Measurements from ENCODE around the gene P2RY10.
"Not testable (repeated sequence)": the region's sequence is repeated elsewhere in the genome, so short reads cannot be mapped to it uniquely, and the experiment has no call there.

Gene P2RY10

GRCh38 chrX:78945186-78945912 lies at the start of gene P2RY10:
TSS of gene P2RY10 (plus strand) at chrX:78945391. CDS start at chrX:78960521, 15,130 bp downstream.
- peak; percentile 93 for DNase-seq
- in situ Hi-C loops (cut with MboI; ENCODE audit: low pct_unique_long_range_greater_than_20kb, low sequenced_read_pairs): no loop called here

- no peak for DNase-seq
- in situ Hi-C loops (cut with MboI; ENCODE audit: low pct_unique_long_range_greater_than_20kb, low sequenced_read_pairs): no loop called here
Measured at GRCh38 chrX:78922754-78923153, 22.4 kb upstream of the P2RY10 start.

GRCh38 chrX:78923198-78924015 lies 21.8 kb upstream of the P2RY10 start:
- in situ Hi-C loops (cut with MboI; ENCODE audit: low pct_unique_long_range_greater_than_20kb, low sequenced_read_pairs): no loop called here
- no peak for DNase-seq

- in situ Hi-C loops (cut with MboI; ENCODE audit: low pct_unique_long_range_greater_than_20kb, low sequenced_read_pairs): no loop called here
- peak; percentile 46 for DNase-seq
Measured at GRCh38 chrX:78931814-78932213, 13.4 kb upstream of the P2RY10 start.

- DNase-seq: no peak
- in situ Hi-C loops (cut with MboI; ENCODE audit: low pct_unique_long_range_greater_than_20kb, low sequenced_read_pairs): no loop called here
Measured at GRCh38 chrX:78934866-78935265, 10.3 kb upstream of the P2RY10 start.

- in situ Hi-C loops (cut with MboI; ENCODE audit: low pct_unique_long_range_greater_than_20kb, low sequenced_read_pairs): no loop called here
- DNase-seq: no peak
Measured at GRCh38 chrX:78944351-78944750, 840 bp upstream of the P2RY10 start.

- in situ Hi-C loops (cut with MboI; ENCODE audit: low pct_unique_long_range_greater_than_20kb, low sequenced_read_pairs): no loop called here
- DNase-seq: no peak
Measured at GRCh38 chrX:78946178-78946931, 1.2 kb downstream of the P2RY10 start.

- no peak for DNase-seq
- in situ Hi-C loops (cut with MboI; ENCODE audit: low pct_unique_long_range_greater_than_20kb, low sequenced_read_pairs): no loop called here
Measured at GRCh38 chrX:78950009-78950835, 5.0 kb downstream of the P2RY10 start.

- in situ Hi-C loops (cut with MboI; ENCODE audit: low pct_unique_long_range_greater_than_20kb, low sequenced_read_pairs): no loop called here
- DNase-seq: no peak
Measured at GRCh38 chrX:78957049-78957767, 12.0 kb downstream of the P2RY10 start.

- no peak for DNase-seq
- in situ Hi-C loops (cut with MboI; ENCODE audit: low pct_unique_long_range_greater_than_20kb, low sequenced_read_pairs): no loop called here
Measured at GRCh38 chrX:78957768-78958130, 12.6 kb downstream of the P2RY10 start.

GRCh38 chrX:78958419-78959116 lies 13.4 kb downstream of the P2RY10 start:
- no peak for DNase-seq
- in situ Hi-C loops (cut with MboI; ENCODE audit: low pct_unique_long_range_greater_than_20kb, low sequenced_read_pairs): no loop called here

GRCh38 chrX:78960888-78961287 lies 15.7 kb downstream of the P2RY10 start:
- in situ Hi-C loops (cut with MboI; ENCODE audit: low pct_unique_long_range_greater_than_20kb, low sequenced_read_pairs): no loop called here
- no peak for DNase-seq

- in situ Hi-C loops (cut with MboI; ENCODE audit: low pct_unique_long_range_greater_than_20kb, low sequenced_read_pairs): no loop called here
- DNase-seq: no peak
Measured at GRCh38 chrX:78964598-78964997, 19.4 kb downstream of the P2RY10 start.

GRCh38 chrX:78979789-78980464 lies 34.7 kb downstream of the P2RY10 start:
- peak; percentile 39 for DNase-seq
- in situ Hi-C loops (cut with MboI; ENCODE audit: low pct_unique_long_range_greater_than_20kb, low sequenced_read_pairs): no loop called here

- DNase-seq: no peak
- in situ Hi-C loops (cut with MboI; ENCODE audit: low pct_unique_long_range_greater_than_20kb, low sequenced_read_pairs): no loop called here
Measured at GRCh38 chrX:78989349-78989748, 44.2 kb downstream of the P2RY10 start.

- DNase-seq: no peak
- in situ Hi-C loops (cut with MboI; ENCODE audit: low pct_unique_long_range_greater_than_20kb, low sequenced_read_pairs): no loop called here
Measured at GRCh38 chrX:78997870-78998558, 52.8 kb downstream of the P2RY10 start.

- DNase-seq; in situ Hi-C loops (cut with MboI; ENCODE audit: low pct_unique_long_range_greater_than_20kb, low sequenced_read_pairs): not testable (repeated sequence)
Measured at GRCh38 chrX:79007540-79007939, 62.3 kb downstream of the P2RY10 start.
